ENCODE data around the gene SGPL1.

Gene SGPL1

DNA sequence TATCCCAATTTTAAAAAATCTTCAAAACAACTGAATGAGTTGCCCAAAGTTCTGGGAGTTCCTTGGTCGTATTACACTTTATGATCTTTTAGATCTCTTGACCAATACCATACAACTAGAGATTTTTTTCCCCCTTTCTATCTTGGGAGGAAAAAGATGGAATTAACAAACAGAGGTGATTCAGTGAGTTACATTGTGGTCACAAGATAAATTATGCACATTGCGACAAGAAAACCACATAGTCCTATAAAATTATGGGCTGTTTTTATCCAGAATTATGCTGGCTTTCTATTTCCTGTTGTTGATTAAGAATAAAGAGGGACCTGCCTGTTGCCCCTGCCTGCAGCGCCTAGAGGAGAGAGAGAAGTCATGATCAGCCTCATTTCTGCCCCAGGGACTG is 8.2 kb upstream of the SGPL1 start:
- in situ Hi-C loops (cut with MboI; ENCODE audit: low sequenced_read_pairs), result no loop called here

DNA sequence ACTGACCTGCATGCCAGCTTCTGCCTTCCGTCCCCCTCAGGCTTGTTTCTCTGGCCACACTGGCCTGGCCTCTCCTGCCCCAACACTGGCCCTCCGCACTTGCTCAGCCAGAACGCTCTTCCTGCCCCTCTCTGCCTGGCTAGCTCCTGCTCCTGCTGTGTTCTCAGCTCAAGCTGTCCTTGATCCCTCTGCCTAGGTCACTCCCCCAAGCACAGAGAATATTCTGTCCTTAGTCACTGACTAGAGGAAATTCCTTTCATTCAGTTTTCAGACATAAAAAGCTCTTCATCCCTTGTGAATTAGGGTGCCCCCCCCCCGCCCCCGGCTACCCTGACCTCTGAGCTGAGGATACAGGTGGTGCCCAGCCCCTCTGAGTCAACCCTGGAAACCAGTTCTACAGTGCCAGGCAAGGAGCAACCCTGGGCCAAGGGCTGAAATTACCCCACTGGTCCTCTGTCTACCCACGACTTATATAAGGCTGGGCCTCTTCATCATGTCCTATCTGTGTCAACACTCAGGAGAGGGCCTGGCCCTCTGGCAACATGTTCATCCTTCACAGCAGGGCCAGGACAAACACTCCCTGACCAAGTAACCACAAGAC is 6.6 kb upstream of the SGPL1 start:
- in situ Hi-C loops (cut with MboI; ENCODE audit: low sequenced_read_pairs), result no loop called here

DNA sequence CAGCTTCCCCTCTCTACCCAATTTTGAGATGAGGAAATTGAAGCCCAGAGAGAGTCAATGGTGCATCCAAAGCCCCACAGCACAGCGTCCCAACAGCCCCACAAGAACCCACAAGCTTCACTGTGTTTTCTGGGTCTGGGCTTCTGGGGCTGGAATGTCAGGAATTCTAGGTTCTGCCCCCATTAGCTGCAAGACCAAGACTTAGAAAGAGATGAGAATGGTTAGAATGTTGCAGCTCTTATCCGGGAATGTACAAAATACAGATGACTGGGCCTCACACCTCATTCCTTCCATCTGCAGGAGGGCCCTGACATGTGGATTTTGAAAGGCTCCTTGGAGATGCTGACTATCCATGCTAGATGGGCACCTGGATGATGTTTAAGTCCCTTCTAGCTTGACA is 6.0 kb upstream of the SGPL1 start:
- in situ Hi-C loops (cut with MboI; ENCODE audit: low sequenced_read_pairs), result no loop called here

DNA sequence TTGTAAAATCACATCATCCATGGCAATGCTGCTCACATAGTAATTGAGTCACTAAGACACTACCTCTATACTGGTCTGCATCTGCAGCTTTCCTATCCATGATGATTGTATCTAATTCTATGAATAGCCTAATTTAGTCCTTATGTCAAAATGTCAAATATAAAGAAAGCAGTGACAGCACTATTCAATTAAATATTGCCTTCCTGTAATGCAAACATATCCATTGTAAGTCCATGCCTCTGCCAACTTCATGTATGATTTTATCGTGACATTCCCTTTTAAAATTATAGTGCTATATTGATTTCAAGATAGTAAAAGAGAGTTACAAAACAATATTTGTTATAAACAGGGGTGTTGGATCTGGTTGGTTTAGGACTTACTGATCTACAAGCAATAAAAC is 4.8 kb upstream of the SGPL1 start:
- in situ Hi-C loops (cut with MboI; ENCODE audit: low sequenced_read_pairs), result no loop called here

DNA sequence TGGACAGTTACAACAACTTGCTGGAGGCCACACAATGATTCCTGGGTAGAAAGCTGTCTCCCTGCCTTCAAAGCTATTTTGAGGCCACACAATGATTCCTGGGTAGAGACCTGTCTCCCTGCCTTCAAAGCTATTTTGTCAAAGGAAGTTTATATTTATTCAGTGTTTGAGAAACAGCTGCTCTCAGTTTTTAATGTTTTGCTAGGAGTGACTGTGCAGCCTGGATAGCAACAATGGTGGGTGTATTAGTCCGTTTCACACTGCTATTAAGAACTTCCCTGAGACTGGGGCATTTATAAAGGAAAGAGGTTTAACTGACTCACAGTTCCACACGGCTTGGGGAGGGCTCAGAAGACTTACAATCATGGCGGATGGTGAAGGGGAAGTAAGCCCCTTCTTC is 3.9 kb upstream of the SGPL1 start:
- in situ Hi-C loops (cut with MboI; ENCODE audit: low sequenced_read_pairs), result no loop called here

DNA sequence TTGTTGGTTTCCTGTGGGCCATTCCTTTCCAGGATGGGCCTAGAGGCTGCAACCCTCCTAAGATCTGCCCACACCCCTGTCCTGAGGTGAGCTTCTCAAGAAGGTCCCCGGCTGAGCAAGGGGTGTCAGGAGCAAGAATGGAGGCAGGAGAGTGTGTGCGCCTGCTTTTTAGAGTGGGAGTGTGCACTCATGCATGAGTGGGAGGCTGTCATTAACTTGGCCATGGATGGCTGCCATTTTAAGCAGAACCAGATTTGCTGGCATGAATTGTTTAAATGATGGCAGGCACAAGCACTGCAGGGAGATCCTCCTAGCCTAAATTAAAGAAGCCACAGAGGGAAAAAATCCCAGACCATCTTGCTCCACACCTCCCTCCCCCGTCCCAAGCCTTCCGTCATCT is 2.9 kb upstream of the SGPL1 start:
- in situ Hi-C loops (cut with MboI; ENCODE audit: low sequenced_read_pairs), result no loop called here

DNA sequence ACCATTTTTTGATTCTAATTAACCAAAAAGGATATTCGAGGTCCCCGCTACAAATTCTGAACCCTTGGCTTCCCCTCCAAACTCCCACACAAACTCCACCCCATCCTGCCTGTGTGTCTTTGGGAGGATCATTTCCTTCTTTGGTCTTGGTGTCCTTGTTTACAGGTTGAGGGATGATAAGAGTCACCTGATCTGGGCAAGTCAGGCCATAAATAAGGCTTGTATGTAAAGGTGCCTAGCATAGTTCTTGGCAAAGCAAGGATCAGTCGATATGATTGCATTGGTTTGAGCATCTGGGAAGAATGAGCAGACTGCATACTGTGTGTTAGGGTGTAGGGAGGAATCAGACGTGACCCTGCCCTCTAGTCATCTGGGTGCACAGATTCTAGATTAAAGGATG is 1.6 kb upstream of the SGPL1 start:
- in situ Hi-C loops (cut with MboI; ENCODE audit: low sequenced_read_pairs), result no loop called here

DNA sequence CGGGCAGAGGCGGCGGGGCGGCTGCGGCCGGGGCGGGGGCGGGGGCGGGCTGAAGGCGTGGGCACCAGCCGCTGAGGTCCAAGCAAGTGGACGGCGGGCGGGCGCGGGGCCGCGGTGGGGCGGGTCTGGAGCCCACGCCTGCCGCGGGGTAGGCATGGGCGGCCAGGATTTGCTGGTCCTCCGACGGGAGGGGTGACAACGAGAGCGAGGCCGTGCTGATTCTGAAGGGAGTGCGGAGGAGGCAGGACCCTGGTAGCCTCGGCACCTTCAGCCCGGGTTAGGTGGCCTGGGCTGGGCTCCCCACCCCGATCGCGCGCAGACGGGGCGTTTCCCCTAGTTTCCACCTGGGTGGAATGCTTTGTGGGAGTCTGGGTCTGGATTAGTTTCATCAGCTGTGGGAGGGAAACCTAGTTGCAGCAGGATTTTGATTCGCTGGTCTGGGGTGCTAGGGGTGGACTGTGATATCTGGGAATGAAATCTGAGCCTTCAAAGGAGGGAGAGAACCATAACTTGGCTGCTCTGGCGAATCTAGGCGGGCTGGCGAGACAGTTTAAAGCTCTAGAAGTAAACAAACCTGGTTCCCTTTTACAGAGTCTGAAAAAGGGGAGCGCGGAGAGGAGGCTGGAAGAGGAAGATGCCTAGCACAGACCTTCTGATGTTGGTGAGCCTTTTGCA is 609 bp downstream of the SGPL1 start:
- in situ Hi-C loops (cut with MboI; ENCODE audit: low sequenced_read_pairs), result no loop called here

DNA sequence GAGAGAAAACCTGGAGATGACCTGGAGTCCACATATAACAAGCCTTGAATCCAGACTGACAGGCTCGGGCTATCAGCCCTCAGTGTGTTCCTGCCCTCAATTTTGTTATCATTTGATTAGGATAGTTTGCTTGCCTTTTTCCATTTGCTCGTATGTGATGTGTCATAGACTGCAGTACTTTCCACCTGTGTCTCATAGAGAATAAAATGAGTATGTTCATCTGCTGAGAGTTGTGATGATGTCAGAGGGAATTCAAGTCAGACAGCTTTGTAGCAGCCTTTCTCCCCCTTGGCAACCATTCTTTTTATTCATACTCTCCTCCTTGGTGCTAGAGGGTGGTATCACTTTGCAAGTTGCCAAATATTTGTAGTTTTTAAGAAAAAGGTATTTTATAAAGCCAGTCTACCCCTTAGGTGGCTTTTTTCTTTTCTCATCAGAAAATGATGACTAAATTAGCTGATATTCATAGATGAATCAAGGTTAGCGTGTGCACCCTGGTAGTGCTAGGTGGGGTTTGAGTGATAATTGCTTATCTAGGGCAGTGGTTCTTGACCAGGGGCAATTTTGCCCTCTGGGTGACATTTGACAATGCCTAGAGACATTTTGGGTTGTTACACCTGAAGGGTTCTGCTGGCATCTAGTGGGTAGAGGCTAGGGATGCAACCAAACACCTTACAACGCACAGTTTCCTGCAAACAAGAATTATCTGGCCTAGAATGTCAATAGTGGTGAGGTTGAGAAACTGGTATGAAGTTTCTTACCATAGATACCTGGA is 5.4 kb downstream of the SGPL1 start:
- in situ Hi-C loops (cut with MboI; ENCODE audit: low sequenced_read_pairs), result no loop called here

DNA sequence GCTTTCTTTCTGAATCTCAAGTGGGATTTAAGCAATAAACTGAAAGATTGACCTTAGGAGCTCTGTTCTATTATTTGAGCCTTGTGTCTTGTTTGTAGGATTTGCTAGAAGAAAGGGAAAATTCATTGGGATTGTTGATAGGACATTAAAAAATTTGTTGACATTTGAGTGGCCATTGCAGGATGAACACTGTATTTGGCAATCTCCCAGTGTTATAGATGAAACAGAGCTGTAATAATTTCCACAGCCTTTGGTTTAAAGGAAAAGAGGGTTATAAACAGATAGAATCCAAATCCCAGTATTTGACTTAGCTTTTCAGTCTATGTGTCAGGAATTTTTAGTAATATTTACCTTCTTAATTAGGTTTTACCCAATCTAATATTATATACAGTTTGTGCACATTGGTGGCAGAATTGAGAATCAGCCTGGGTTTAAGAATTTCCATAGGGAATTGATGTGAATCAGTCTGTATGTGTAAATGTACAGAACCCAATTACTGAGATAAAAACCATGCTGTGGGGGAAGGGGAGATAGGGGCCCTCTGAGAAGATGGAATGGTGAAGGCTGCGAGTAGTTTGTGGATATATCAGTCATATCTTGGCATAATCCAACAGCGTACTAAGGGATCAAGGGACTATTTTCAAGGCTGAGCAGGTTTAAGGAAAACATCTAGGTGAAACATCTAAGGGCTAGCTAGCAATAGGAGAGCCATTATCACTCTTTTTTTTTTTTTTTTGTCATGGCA is 6.5 kb downstream of the SGPL1 start:
- in situ Hi-C loops (cut with MboI; ENCODE audit: low sequenced_read_pairs), result no loop called here

DNA sequence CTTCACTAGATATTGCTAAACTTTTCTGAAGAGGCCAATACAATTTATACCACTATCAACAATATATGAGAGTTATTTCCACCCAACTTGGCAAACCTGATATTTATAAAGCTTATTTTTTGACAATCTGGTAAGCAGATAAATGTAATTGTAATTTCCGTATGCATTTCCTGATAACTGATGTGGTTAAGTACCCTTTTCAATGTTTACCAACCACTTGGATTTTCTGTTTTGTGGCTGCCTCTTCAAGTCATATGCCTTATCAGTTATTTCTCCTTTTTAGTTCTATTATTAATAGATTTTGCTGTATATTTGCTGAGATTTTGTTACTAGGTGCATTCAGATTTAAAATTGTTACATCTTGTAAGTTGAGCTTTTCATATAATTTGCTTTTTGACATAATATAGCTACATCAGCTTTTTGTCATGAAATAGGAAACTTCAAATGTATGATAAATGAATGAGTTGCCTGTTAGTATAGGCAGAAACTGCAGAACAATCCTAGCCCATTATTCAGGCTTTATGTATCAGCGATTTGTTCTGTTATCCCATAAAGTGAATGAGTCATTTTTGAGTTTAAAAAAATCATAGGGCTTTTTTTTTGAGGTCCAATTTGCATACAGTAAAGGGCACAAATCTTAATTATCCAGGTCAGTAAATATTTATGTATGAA is 11.5 kb downstream of the SGPL1 start:
- in situ Hi-C loops (cut with MboI; ENCODE audit: low sequenced_read_pairs), result no loop called here

DNA sequence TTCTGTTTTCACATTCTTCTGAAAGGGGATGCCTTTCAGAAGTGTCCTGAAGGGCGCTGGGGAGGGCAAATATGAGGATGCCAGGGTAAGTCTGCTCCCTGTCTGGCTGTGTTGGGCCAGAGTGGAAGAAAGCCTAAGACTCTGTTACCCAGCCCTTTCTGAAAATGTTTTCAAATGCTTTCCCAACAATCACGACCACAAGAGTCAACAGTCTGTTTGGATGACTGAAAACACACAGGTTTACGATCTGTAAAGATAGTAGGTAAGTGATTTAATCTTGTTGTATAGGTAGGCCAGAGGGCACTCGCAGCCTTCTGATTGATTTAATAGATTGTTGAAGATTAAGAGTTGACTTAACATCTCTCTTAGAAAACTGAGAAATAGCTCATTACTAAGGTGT is 13.2 kb downstream of the SGPL1 start:
- in situ Hi-C loops (cut with MboI; ENCODE audit: low sequenced_read_pairs), result no loop called here

DNA sequence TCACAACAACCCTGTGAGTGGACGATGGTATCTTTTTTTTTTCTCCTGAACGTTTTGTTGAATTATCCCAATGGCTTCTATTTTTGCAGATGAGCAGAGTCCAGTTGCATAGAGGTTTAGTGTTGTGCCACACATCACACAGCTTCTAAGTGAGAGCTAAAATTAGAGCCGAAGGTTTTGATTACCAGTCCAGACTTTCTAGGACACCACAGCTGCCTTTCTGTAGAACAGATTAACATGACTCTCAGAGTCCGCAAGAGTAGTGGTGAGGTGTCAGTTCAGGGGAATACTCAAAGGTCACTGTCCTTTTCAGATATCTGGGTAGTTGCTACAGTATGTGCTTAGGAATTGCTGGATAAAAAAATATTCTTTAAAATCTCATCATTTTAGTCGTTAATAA is 13.8 kb downstream of the SGPL1 start:
- in situ Hi-C loops (cut with MboI; ENCODE audit: low sequenced_read_pairs), result no loop called here

DNA sequence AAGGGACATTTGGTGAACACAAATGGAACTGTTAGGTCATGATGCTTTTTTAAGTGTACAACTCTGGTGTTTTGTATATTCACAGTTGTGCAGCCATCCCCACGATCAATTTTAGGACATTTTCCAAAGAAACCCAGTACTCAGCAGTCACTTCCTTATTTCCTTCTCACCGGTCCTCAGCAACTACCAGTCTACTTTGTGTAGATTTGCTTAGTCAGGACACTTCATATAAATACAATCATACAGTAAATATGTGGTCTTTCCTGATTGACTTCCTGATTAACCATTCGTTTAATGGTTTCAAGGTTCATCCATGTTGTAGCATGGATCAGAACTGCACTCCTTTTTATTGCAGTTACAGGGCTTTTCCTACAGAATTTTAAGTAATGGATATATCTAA is 14.4 kb downstream of the SGPL1 start:
- in situ Hi-C loops (cut with MboI; ENCODE audit: low sequenced_read_pairs), result no loop called here

DNA sequence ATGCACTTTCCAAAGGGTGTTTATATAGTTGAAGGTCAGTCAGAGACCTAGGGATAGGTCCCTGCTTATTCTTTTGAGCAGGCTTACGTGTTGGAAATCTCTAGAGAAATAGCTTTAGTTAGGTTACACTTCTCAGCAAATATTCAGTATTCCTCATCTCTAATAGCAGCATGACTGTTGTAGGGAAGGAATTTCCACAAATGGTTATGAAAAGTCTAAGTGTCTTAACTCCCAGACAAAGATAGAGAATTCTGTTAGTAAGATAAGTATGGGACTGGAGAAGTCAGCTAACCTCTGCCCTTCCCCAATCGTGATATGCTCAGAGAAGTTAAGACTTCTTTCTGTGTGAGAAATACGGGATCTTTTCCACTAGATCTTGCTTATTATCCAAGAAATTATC is 16.5 kb downstream of the SGPL1 start:
- in situ Hi-C loops (cut with MboI; ENCODE audit: low sequenced_read_pairs), result no loop called here

DNA sequence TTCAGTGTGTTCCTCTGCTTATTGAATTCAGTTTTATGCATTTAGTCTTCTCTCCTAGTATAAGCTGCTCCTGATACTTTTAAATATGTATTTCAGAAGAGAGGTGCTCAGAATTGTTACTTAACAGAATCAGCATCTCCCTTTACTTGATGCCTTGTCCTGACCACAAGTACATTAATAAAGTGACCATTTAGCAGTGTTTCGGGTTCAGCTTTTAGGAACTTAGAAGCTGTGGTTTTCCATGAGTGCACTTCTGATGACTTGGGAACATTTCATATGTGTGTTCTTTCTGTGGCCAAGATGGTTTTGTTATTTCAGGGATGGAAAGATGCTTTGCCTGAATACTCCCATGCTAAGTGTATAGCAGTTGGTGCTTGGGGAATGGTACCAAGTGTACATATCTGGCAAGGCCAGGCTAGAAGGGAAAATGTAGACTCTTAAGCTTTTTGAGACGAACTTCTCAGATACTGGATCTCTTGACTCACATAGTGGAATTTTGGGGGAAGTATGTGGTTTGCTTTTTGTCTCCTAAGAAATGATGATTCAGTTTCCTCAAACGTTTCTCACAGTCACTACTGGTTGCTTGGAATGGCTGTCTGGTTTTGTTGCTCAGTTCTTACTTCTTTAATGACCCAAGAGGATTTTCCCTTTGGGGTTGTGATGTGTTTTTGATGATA is 17.2 kb downstream of the SGPL1 start:
- in situ Hi-C loops (cut with MboI; ENCODE audit: low sequenced_read_pairs), result no loop called here

DNA sequence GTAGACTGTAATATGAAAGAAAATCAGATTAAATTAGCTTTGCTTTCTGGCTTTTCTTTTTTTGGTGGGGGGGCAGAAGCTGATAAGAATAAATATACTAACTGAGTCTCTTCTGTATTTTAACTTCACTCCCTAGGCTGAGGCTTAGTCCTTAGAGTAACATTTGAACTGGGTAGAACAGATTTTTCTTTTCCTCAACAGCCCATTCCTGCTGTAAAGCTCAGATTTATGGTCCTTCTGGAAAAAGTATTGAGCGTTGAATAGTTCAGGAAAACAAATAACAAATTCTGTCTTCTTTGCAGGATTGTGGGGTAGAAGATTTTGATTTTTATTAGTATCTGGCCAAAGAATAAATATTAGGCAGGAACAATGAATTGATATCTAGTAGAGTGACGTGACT is 17.9 kb downstream of the SGPL1 start:
- in situ Hi-C loops (cut with MboI; ENCODE audit: low sequenced_read_pairs), result no loop called here

DNA sequence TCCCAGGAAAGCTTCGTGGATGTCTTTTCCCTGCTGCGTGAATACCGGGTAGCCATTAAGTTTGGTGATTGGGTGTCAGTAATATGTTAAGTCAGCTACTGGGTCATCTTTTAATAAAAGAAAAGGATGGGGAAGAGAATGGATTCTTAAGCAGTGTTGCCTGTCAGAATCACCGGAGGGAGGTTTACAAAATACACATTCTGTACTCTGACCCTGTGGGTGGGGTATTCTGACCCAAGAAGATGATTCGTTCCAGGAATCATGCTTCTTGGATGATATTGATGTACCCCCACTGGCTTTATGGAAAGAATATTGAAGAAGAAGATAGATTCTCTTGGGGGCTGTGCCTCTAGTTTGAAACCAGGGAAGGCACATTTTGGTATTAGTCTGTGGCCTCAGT is 18.3 kb downstream of the SGPL1 start:
- in situ Hi-C loops (cut with MboI; ENCODE audit: low sequenced_read_pairs), result no loop called here

DNA sequence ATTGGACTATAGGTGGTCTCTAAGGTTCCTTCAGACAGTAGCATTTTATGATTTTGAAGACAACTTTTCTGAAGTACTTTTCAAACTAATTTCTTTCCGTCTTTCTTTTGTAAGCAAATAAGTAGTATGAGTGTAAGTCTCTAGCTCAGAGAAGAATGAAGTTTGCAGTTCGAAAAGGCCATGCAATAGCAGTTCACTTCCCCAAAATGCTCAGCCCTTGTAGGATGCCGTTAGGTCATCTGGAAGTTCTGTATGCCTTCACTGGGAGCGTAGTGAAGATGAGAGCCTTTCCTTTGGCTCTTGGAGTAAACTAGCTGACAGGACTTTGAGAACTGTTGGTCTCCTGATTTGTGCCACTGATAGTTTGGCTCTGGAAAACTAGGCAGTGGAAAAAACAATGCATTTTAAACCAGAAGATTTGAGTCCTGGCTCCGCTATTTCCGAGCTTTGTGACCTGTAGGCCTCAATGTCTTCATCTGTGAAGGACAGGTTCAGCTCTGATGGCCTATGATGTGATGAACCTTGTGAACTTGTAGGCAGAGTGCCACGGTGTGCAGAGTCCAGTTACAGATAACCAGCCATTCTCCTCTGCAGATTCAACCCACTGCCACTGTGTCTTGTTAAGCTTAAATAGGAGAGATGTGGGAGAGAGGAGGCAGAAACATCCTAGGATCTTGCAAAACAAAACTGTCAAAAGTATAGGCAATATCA is 18.8 kb downstream of the SGPL1 start:
- in situ Hi-C loops (cut with MboI; ENCODE audit: low sequenced_read_pairs), result no loop called here

DNA sequence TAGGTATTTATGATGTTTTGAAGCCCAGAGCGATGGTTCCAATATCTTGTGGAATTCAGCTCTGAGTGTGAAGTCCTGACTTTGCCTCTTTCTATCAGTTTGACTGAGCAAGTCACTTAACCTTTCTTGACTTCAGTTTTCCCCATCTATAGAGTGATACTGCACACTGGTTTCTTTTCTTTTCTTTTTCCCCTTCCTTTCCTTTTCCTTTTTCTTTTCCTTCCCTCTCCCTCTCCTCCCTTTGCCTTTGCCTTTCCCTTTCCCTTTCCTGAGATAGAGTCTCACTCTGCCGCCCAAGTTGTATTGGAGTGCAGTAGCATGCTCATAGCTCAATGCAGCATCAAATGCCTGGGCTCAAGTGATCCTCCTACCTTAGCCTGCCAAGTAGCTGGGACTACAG is 20.6 kb downstream of the SGPL1 start:
- in situ Hi-C loops (cut with MboI; ENCODE audit: low sequenced_read_pairs), result no loop called here
